Measurements from ENCODE around the gene GAST. TPM values are rescaled to one million over a fixed set of nuclear protein-coding genes. Genes with fewer than 3 reads are reported as not detected.

GAST gene
- total and polyA plus RNA-seq, 2 of the 13 experiments (the other 11 are each of a cell fraction or from before 2014, with no cell fraction given): 0.32 to 0.42 TPM

DNA sequence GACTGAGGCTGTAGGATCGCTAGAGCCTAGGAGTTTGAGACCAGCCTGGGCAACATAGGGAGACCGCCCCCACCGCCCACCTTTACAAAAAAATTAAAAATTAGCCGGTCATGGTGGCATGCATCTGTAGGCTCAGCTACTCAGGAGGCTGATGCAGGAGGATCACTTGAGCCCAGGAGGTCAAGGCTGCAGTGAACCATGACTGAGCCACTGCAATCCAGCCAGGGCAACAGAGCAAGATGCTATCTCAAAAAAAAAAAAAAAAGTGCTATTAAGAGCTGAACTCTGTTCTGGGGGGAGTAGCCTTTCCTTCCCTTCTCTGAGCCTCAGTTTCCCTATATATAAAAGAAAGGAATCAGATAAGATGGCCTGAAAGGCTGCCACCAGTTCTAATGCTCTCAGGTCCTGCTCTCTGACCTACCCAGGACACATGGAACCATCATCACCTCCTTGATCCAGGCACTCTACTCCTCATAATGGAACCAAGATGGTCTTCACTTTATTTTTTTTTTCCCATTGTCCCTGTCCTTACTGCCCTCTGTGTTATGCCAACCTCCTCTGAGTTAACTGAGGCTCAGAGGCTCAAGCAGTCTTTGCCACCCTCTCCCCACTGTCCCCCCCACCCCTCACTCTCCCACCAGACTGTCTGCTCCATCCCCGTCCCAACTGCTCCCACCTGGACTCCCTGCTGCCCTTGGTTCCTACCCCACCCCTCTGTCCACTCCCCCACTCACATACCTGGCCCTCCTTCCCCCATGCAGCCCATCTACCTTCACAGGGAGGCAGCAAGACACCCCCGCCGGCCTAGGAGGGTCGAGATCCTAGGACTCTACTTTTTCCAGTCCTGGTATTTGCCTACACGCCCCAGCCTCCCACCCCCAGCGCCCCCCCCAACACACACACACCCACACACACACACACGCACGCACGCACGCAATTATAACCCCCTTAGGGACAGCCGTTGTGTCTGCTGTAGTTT is 47.3 kb upstream of the GAST start (continued):
- TF ChIP-seq ZNF720 (CRISPR knock-in tag; IDR thresholded peaks at IDR 0.05): no peak

DNA sequence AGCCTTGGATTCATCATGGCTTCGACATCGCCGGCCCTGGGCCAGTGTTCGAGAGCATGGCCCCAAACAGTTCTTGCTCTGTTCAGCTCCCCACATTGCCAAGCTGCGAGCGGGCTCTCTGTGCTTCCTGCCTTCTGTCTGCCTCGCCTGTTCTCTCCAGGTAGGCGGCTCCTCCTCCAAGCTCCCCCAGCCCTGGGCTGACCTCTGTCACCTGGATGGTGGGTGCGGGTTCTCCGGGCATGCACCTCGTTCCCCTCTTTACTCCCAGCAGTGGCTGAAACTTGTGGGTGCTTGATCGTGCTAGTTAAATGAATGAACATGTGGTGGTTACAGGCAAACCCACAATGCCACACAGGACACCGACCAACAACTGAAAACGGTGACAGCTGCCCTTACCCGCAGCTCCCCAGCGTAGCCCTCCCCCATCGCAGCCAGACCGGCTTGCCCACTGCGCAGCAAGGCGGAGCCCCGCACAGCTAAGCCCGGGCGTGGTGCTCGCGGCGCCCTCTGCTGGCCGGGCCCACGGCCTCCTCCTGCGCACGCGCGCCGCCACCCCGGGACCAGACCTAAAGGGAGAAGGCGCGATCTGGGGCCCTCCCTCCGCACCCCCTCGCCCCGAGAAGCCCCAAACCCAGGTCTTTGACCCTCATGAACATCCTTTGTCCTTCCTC is 46.4 kb upstream of the GAST start:
- H3K9ac ChIP-seq (ENCODE audit: insufficient read depth, low read depth, low read length): peak overlapping the region; percentile 59
- H3K4me3 ChIP-seq (replicated peaks in 1 of 3; ENCODE audit: insufficient read depth in 1 of 3, low read depth in 2 of 3, low read length in 3 of 3): peak overlapping the region; percentile 54 to 80 (median 55)
- no TSS peak for BruUV-seq (replicated peaks)
- TF ChIP-seq POGZ (CRISPR knock-in tag; IDR thresholded peaks at IDR 0.05): peak; percentile 73
- TF ChIP-seq, protein P1, sequence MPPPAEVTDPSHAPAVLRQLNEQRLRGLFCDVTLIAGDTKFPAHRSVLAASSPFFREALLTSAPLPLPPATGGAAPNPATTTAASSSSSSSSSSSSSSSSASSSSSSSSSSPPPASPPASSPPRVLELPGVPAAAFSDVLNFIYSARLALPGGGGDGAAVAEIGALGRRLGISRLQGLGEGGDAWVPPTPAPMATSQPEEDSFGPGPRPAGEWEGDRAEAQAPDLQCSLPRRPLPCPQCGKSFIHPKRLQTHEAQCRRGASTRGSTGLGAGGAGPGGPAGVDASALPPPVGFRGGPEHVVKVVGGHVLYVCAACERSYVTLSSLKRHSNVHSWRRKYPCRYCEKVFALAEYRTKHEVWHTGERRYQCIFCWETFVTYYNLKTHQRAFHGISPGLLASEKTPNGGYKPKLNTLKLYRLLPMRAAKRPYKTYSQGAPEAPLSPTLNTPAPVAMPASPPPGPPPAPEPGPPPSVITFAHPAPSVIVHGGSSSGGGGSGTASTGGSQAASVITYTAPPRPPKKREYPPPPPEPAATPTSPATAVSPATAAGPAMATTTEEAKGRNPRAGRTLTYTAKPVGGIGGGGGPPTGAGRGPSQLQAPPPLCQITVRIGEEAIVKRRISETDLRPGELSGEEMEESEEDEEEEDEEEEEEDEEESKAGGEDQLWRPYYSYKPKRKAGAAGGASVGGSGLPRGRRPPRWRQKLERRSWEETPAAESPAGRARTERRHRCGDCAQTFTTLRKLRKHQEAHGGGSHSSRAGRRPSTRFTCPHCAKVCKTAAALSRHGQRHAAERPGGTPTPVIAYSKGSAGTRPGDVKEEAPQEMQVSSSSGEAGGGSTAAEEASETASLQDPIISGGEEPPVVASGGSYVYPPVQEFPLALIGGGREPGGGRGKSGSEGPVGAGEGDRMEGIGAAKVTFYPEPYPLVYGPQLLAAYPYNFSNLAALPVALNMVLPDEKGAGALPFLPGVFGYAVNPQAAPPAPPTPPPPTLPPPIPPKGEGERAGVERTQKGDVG (CRISPR knock-in tag; IDR thresholded peaks at IDR 0.05; ENCODE audit: borderline replicate concordance): peak; percentile 25; the same call in 1 of the 2 replicates
- peak; percentile 38; the same call in 1 of the 2 replicates for TF ChIP-seq ZNF747 (CRISPR knock-in tag; IDR thresholded peaks at IDR 0.05; ENCODE audit: borderline replicate concordance)
- no peak for TF ChIP-seq ZNF816 (CRISPR knock-in tag; IDR thresholded peaks at IDR 0.05; ENCODE audit: borderline replicate concordance)
- no peak for TF ChIP-seq ZNF569 (CRISPR knock-in tag; IDR thresholded peaks at IDR 0.05; ENCODE audit: borderline replicate concordance)
- peak; percentile 14; the same call in 1 of the 2 replicates for TF ChIP-seq ETV5 (CRISPR knock-in tag; IDR thresholded peaks at IDR 0.05; ENCODE audit: borderline replicate concordance)
- peak; percentile 37; the same call in 1 of the 2 replicates for TF ChIP-seq ZNF782 (CRISPR knock-in tag; IDR thresholded peaks at IDR 0.05; ENCODE audit: borderline replicate concordance)
- TF ChIP-seq, protein P2, sequence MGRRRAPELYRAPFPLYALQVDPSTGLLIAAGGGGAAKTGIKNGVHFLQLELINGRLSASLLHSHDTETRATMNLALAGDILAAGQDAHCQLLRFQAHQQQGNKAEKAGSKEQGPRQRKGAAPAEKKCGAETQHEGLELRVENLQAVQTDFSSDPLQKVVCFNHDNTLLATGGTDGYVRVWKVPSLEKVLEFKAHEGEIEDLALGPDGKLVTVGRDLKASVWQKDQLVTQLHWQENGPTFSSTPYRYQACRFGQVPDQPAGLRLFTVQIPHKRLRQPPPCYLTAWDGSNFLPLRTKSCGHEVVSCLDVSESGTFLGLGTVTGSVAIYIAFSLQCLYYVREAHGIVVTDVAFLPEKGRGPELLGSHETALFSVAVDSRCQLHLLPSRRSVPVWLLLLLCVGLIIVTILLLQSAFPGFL (CRISPR knock-in tag; IDR thresholded peaks at IDR 0.05): no peak
- TF ChIP-seq, protein P3, sequence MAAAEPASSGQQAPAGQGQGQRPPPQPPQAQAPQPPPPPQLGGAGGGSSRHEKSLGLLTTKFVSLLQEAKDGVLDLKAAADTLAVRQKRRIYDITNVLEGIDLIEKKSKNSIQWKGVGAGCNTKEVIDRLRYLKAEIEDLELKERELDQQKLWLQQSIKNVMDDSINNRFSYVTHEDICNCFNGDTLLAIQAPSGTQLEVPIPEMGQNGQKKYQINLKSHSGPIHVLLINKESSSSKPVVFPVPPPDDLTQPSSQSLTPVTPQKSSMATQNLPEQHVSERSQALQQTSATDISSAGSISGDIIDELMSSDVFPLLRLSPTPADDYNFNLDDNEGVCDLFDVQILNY (CRISPR knock-in tag; conservative IDR thresholded peaks at IDR 0.05): no peak
- TF ChIP-seq ZMYM2 (CRISPR knock-in tag; IDR thresholded peaks at IDR 0.05): peak; percentile 22; the same call in 1 of the 2 replicates
- TF ChIP-seq, protein P4, sequence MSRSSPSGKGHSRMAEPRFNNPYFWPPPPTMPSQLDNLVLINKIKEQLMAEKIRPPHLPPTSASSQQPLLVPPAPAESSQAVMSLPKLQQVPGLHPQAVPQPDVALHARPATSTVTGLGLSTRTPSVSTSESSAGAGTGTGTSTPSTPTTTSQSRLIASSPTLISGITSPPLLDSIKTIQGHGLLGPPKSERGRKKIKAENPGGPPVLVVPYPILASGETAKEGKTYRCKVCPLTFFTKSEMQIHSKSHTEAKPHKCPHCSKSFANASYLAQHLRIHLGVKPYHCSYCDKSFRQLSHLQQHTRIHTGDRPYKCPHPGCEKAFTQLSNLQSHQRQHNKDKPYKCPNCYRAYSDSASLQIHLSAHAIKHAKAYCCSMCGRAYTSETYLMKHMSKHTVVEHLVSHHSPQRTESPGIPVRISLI (CRISPR knock-in tag; IDR thresholded peaks at IDR 0.05; ENCODE audit: borderline replicate concordance): no peak

More for the DNA sequence above, 46.4 kb upstream of the GAST start:
- H3K27ac ChIP-seq (ENCODE audit: extremely low read length, insufficient read depth, low read length): no peak overlapping the region
- intact Hi-C loops (cut with micrococcal nuclease; ENCODE audit: unreplicated experiment) (loop anchor here (1.0 to 10.0 kb wide), 4 partner anchors 23 to 1051 kb away; partner anchors contain the start of gene EIF1), in situ Hi-C loops (cut with HindIII; ENCODE audit: extremely low pct_ligation_motif_present, low pct_unique_long_range_greater_than_20kb) (no loop called here)
- peak; percentile 87 for ATAC-seq
- peak overlapping the region; percentile 92 for H2AFZ ChIP-seq (ENCODE audit: low read length)
- H3K9me3 ChIP-seq (ENCODE audit: low read length): no peaks in the 10 kb centered on the region
- 3% methylated on average over 18 of the region's 39 CpGs for WGBS (ENCODE audit: low lambda C conversion rate)
- H3K4me1 ChIP-seq (ENCODE audit: insufficient read depth, low read length): peaks cover 47% of the 10 kb centered on the region
- no peaks in the 10 kb centered on the region for H3K36me3 ChIP-seq (replicated peaks in 1 of 2; ENCODE audit: control insufficient read depth in 1 of 2, insufficient read depth in 2 of 2, low read length in 2 of 2)
- no peaks in the 10 kb centered on the region for H3K79me2 ChIP-seq (ENCODE audit: insufficient read depth, low read length)
- CTCF ChIA-PET (ENCODE audit: low intra/inter-chr PET ratio, low total read pairs): interaction anchor here (1.4 to 8.5 kb wide), 5 partner anchors 16 to 862 kb away, joined by 3 to 242 read pairs (median 10); no protein-coding TSS in a partner anchor
- peak overlapping the region; percentile 100 for H3K4me2 ChIP-seq (ENCODE audit: low read depth, low read length)
- peaks cover 0 to 16% of the 10 kb centered on the region in 2 experiments; a peak in 2 of 5 replicates for H3K27me3 ChIP-seq (ENCODE audit: control insufficient read depth in 1 of 2, insufficient read depth in 2 of 2, low read length in 2 of 2)
- FAIRE-seq: peak; percentile 54
- POLR2A ChIA-PET: interaction anchor here (0.9 to 6.3 kb wide), 6 partner anchors 10 to 847 kb away, joined by 3 to 102 read pairs (median 5); partner anchors contain the start of gene EIF1
- peak; percentile 68 for DNase-seq (ENCODE audit: low spot score)
- no peaks in the 10 kb centered on the region for H4K20me1 ChIP-seq (ENCODE audit: insufficient read depth, low read length)

All from HepG2 (cell line).